Erythroblast (primary cell): Measurements from ENCODE around the gene P2RY14.

Experiments
- GATA1 ChIP-seq: IDR thresholded peaks from 2 replicates; pipeline ENCODE4 v1.6.1; 2011; ENCODE audit warnings: low read depth, mild to moderate bottlenecking, control low read depth, low read length, moderate library complexity
- POLR2A ChIP-seq: IDR thresholded peaks from 2 replicates; pipeline ENCODE4 v1.6.1; 2011; ENCODE audit warnings: mild to moderate bottlenecking, low read length

DNA sequence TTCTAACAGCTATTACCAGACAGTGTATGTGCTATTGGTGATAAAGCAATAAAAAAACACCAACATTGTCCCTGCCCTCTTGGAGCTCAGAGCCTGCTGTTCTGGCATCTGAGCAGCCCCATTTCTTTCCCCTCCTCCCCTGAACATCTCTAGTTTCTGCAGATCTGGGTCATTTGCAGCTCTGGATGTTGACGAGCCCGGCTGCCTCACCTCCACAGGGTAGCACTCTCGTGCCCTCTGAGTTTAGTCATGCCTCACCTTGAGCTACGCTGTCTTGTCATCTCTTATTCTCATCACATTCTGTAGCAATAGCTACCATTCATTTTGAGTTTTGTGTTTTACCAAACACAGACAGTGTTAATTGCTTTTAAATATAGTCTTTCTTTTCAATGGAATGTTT, 45.4 kb downstream of the P2RY14 start:
- no peak for TF ChIP-seq POLR2A
- no peak for TF ChIP-seq GATA1
